HEK293 (cell line): ENCODE data around the gene PRMT1.

ENCODE experiments used
- AEBP2 ChIP-seq: fragments of 450-650 bp; formaldehyde crosslinking; IDR thresholded peaks from 2 replicates; pipeline ENCODE4 v1.5.1; 2016; ENCODE audit warnings: missing biosample characterization, missing genetic modification characterization, borderline replicate concordance
- BCL11A ChIP-seq: fragments of 450-650 bp; formaldehyde crosslinking; IDR thresholded peaks from 2 replicates; pipeline ENCODE4 v1.5.1; 2016; ENCODE audit warnings: low read depth, missing biosample characterization, missing genetic modification characterization
- BCL11B ChIP-seq: fragments of 450-650 bp; formaldehyde crosslinking; IDR thresholded peaks from 2 replicates; pipeline ENCODE4 v1.5.1; 2016; ENCODE audit warnings: low read depth, missing biosample characterization, missing genetic modification characterization
- FEZF1 ChIP-seq: fragments of 450-650 bp; formaldehyde crosslinking; IDR thresholded peaks from 2 replicates; pipeline ENCODE4 v1.5.1; 2016; ENCODE audit warnings: missing biosample characterization, missing genetic modification characterization
- GFI1B ChIP-seq: fragments of 450-650 bp; formaldehyde crosslinking; IDR thresholded peaks from 2 replicates; pipeline ENCODE4 v1.5.1; 2016; ENCODE audit warnings: missing biosample characterization, missing genetic modification characterization
- GLIS1 ChIP-seq: fragments of 450-650 bp; formaldehyde crosslinking; IDR thresholded peaks from 2 replicates; pipeline ENCODE4 v1.5.1; 2016; ENCODE audit warnings: missing biosample characterization, missing genetic modification characterization
- KLF1 ChIP-seq: fragments of 450-650 bp; formaldehyde crosslinking; IDR thresholded peaks from 2 replicates; pipeline ENCODE4 v1.5.1; 2016; ENCODE audit warnings: missing biosample characterization, missing genetic modification characterization
- KLF17 ChIP-seq: fragments of 450-650 bp; formaldehyde crosslinking; IDR thresholded peaks from 2 replicates; pipeline ENCODE4 v1.5.1; 2016; ENCODE audit warnings: missing biosample characterization, missing genetic modification characterization
- KLF9 ChIP-seq: fragments of 450-650 bp; formaldehyde crosslinking; IDR thresholded peaks from 2 replicates; pipeline ENCODE4 v1.5.1; 2016; ENCODE audit warnings: missing biosample characterization, missing genetic modification characterization, low read depth
- SALL2 ChIP-seq: fragments of 450-650 bp; formaldehyde crosslinking; IDR thresholded peaks from 2 replicates; pipeline ENCODE4 v1.5.0; 2017; ENCODE audit warnings: missing biosample characterization, mild to moderate bottlenecking, missing genetic modification characterization, borderline replicate concordance
- ZBTB21 ChIP-seq: fragments of 450-650 bp; formaldehyde crosslinking; IDR thresholded peaks from 2 replicates; pipeline ENCODE4 v1.5.1; 2017; ENCODE audit warnings: missing biosample characterization, missing genetic modification characterization
- ZBTB48 ChIP-seq: fragments of 450-650 bp; formaldehyde crosslinking; IDR thresholded peaks from 2 replicates; pipeline ENCODE4 v1.5.1; 2016; ENCODE audit warnings: missing biosample characterization, missing genetic modification characterization
- ZBTB6 ChIP-seq: fragments of 450-650 bp; formaldehyde crosslinking; IDR thresholded peaks from 2 replicates; pipeline ENCODE4 v1.5.1; 2017; ENCODE audit warnings: missing biosample characterization, missing genetic modification characterization
- ZBTB8A ChIP-seq: fragments of 450-650 bp; formaldehyde crosslinking; IDR thresholded peaks from 2 replicates; pipeline ENCODE4 v1.5.1; 2016; ENCODE audit warnings: missing biosample characterization, missing genetic modification characterization
- ZNF132 ChIP-seq: fragments of 450-650 bp; formaldehyde crosslinking; IDR thresholded peaks from 2 replicates; pipeline ENCODE4 v1.5.1; 2017; ENCODE audit warnings: missing biosample characterization, missing genetic modification characterization, borderline replicate concordance
- ZNF140 ChIP-seq: fragments of 450-650 bp; formaldehyde crosslinking; IDR thresholded peaks from 2 replicates; pipeline ENCODE4 v1.5.1; 2016; ENCODE audit warnings: missing biosample characterization, missing genetic modification characterization
- ZNF146 ChIP-seq: fragments of 450-650 bp; formaldehyde crosslinking; IDR thresholded peaks from 2 replicates; pipeline ENCODE4 v1.5.1; 2016; ENCODE audit warnings: missing biosample characterization, missing genetic modification characterization
- ZNF148 ChIP-seq: fragments of 450-650 bp; formaldehyde crosslinking; IDR thresholded peaks from 2 replicates; pipeline ENCODE4 v1.5.0; 2017; ENCODE audit warnings: missing biosample characterization, missing genetic modification characterization, borderline replicate concordance
- ZNF2 ChIP-seq: fragments of 450-650 bp; formaldehyde crosslinking; IDR thresholded peaks from 2 replicates; pipeline ENCODE4 v1.5.1; 2016; ENCODE audit warnings: missing biosample characterization, missing genetic modification characterization
- ZNF24 ChIP-seq: fragments of 450-650 bp; formaldehyde crosslinking; IDR thresholded peaks from 2 replicates; pipeline ENCODE4 v1.5.1; 2016; ENCODE audit warnings: missing biosample characterization, missing genetic modification characterization
- ZNF280C ChIP-seq: fragments of 450-650 bp; formaldehyde crosslinking; IDR thresholded peaks from 2 replicates; pipeline ENCODE4 v1.5.1; 2016; ENCODE audit warnings: missing biosample characterization, missing genetic modification characterization
- ZNF404 ChIP-seq: fragments of 450-650 bp; formaldehyde crosslinking; IDR thresholded peaks from 2 replicates; pipeline ENCODE4 v1.5.1; 2017; ENCODE audit warnings: missing biosample characterization, missing genetic modification characterization
- ZNF501 ChIP-seq: fragments of 450-650 bp; formaldehyde crosslinking; IDR thresholded peaks from 2 replicates; pipeline ENCODE4 v1.5.1; 2016; ENCODE audit warnings: missing biosample characterization, missing genetic modification characterization
- ZNF518A ChIP-seq: fragments of 450-650 bp; formaldehyde crosslinking; conservative IDR thresholded peaks from 2 replicates; pipeline ENCODE4 v1.5.1; 2016; ENCODE audit warnings: low read depth, missing biosample characterization, missing genetic modification characterization
- ZNF549 ChIP-seq: fragments of 450-650 bp; IDR thresholded peaks from 2 replicates; pipeline ENCODE4 v1.5.1; 2018; ENCODE audit warnings: missing biosample characterization, missing genetic modification characterization, mild to moderate bottlenecking, inconsistent platforms, moderate library complexity
- ZNF561 ChIP-seq: fragments of 450-650 bp; IDR thresholded peaks from 2 replicates; pipeline ENCODE4 v1.5.1; 2018; ENCODE audit warnings: missing biosample characterization, missing genetic modification characterization, borderline replicate concordance

The PRMT1 gene

GRCh38 chr19:49641688-49642491 lies 35.2 kb upstream of the PRMT1 start, which contains the start of gene SCAF1 (continued):
- TF ChIP-seq SALL2 (tag by site-specific recombination): no peak
- TF ChIP-seq BCL11B (tag by site-specific recombination): peak; percentile 78; the same call in 1 of the 2 replicates
- no peak for TF ChIP-seq ZNF404 (tag by site-specific recombination)
- TF ChIP-seq ZNF24 (tag by site-specific recombination): 0 out of 2 replicates have a peak, but pooled peaks have one; percentile 18
- no peak for TF ChIP-seq ZNF2 (tag by site-specific recombination)
- no peak for TF ChIP-seq AEBP2 (tag by site-specific recombination)
- no peak for TF ChIP-seq ZNF561 (tag by site-specific recombination)
- peak; percentile 93 for TF ChIP-seq ZBTB8A
- TF ChIP-seq ZNF146 (tag by site-specific recombination): no peak
- TF ChIP-seq BCL11A: 0 out of 2 replicates have a peak, but pooled peaks have one; percentile 22
- TF ChIP-seq KLF9 (tag by site-specific recombination): peak; percentile 98
- TF ChIP-seq ZNF501 (tag by site-specific recombination): peak; percentile 57; the same call in 1 of the 2 replicates
- TF ChIP-seq KLF1 (tag by site-specific recombination): peak; percentile 98
- peak; percentile 92 for TF ChIP-seq ZBTB21 (tag by site-specific recombination)
- peak; percentile 50; the same call in 1 of the 2 replicates for TF ChIP-seq KLF17 (tag by site-specific recombination)
- no peak for TF ChIP-seq ZNF132 (tag by site-specific recombination)
- no peak for TF ChIP-seq ZNF549 (tag by site-specific recombination)
- TF ChIP-seq ZBTB48 (tag by site-specific recombination): no peak
- no peak for TF ChIP-seq ZNF280C (tag by site-specific recombination)
- TF ChIP-seq ZBTB6 (tag by site-specific recombination): no peak
- 0 out of 2 replicates have a peak, but pooled peaks have one; percentile 3 for TF ChIP-seq GFI1B (tag by site-specific recombination)
- no peak for TF ChIP-seq FEZF1 (tag by site-specific recombination)
- no peak for TF ChIP-seq ZNF148 (tag by site-specific recombination)
- TF ChIP-seq GLIS1 (tag by site-specific recombination): peak; percentile 21; the same call in 1 of the 2 replicates
- TF ChIP-seq ZNF518A: peak; percentile 44
- no peak for TF ChIP-seq ZNF140
